HFF-Myc (cell line): ENCODE data around the gene ST3GAL3.
"Not testable (repeated sequence)": the region's sequence is repeated elsewhere in the genome, so short reads cannot be mapped to it uniquely, and the experiment has no call there.

Source experiments
- DNase-seq: peaks from one replicate; pipeline ENCODE4 v3.0.0-alpha.2; 2011; ENCODE audit warnings: low read depth; ENCODE audit errors: extremely low read depth
- H3K4me3 ChIP-seq: replicated peaks from 2 replicates; pipeline ENCODE4 v1.5.1; 2011; ENCODE audit warnings: low read depth, mild to moderate bottlenecking, control low read depth, low read length
- CTCF ChIP-seq: IDR thresholded peaks from 2 replicates; pipeline ENCODE4 v1.5.1; 2012; ENCODE audit warnings: mild to moderate bottlenecking, low read depth, low read length, control low read depth; ENCODE audit errors: missing control alignments

Gene ST3GAL3

GRCh38 chr1:43708002-43708410, 670 bp downstream of the ST3GAL3 start:
- DNase-seq, result no peak
- no peak for TF ChIP-seq CTCF

GRCh38 chr1:43711049-43711448, 3.7 kb downstream of the ST3GAL3 start:
- TF ChIP-seq CTCF, result no peak
- DNase-seq, result no peak
- no peak overlapping the region for H3K4me3 ChIP-seq

More at GRCh38 chr1:43708002-43708410, 670 bp downstream of the ST3GAL3 start:
- peak overlapping the region; percentile 83 for H3K4me3 ChIP-seq

GRCh38 chr1:43711524-43712386, 4.4 kb downstream of the ST3GAL3 start:
- H3K4me3 ChIP-seq, result no peak overlapping the region
- TF ChIP-seq CTCF, result no peak
- DNase-seq, result no peak

- TF ChIP-seq CTCF, result no peak
- DNase-seq, result no peak
- H3K4me3 ChIP-seq, result no peak overlapping the region
Observed at GRCh38 chr1:43716559-43717281, 9.4 kb downstream of the ST3GAL3 start.

GRCh38 chr1:43719063-43719462, 11.7 kb downstream of the ST3GAL3 start:
- H3K4me3 ChIP-seq, result no peak overlapping the region
- TF ChIP-seq CTCF, result no peak
- no peak for DNase-seq

GRCh38 chr1:43719670-43720419, 12.5 kb downstream of the ST3GAL3 start:
- not testable (repeated sequence) for H3K4me3 ChIP-seq, DNase-seq

GRCh38 chr1:43722810-43723209, 15.5 kb downstream of the ST3GAL3 start:
- H3K4me3 ChIP-seq, result no peak overlapping the region
- DNase-seq, result no peak
- TF ChIP-seq CTCF, result no peak
